KMS-11 (cell line): ENCODE data around the gene CANX.

Experiments used
- H2AFZ ChIP-seq: fragments of 200-600 bp; sonication (generic); 2 replicates; pipeline ENCODE4 v1.6.1; 2016; ENCODE audit warnings: antibody characterized with exemption, mixed run types, low read depth
- H3K27ac ChIP-seq: fragments of 200-600 bp; sonication (generic); 2 replicates; pipeline ENCODE4 v1.6.1; 2016; ENCODE audit warnings: mild to moderate bottlenecking, mixed run types
- H3K27me3 ChIP-seq: fragments of 200-600 bp; sonication (generic); 2 replicates; pipeline ENCODE4 v1.6.1; 2017; ENCODE audit warnings: mild to moderate bottlenecking, low read depth, mixed run types, moderate library complexity; ENCODE audit not compliant: insufficient read depth
- H3K36me3 ChIP-seq: fragments of 200-600 bp; sonication (generic); 2 replicates; pipeline ENCODE4 v1.6.1; 2017; ENCODE audit warnings: mild to moderate bottlenecking, mixed run types; ENCODE audit not compliant: insufficient read depth
- H3K4me1 ChIP-seq: fragments of 200-600 bp; sonication (generic); 2 replicates; pipeline ENCODE4 v1.6.1; 2016; ENCODE audit warnings: mild to moderate bottlenecking, low read depth, mixed run types; ENCODE audit not compliant: poor library complexity, severe bottlenecking
- H3K4me2 ChIP-seq: fragments of 200-600 bp; sonication (generic); 2 replicates; pipeline ENCODE4 v1.7.0; 2016; ENCODE audit warnings: mild to moderate bottlenecking, mixed run types
- H3K4me3 ChIP-seq: fragments of 200-600 bp; sonication (generic); IDR thresholded peaks from 2 replicates; pipeline ENCODE4 v1.6.1; 2017; ENCODE audit warnings: low read depth, low read length, mixed read lengths; ENCODE audit not compliant: insufficient read depth
- H3K79me2 ChIP-seq: fragments of 200-600 bp; sonication (generic); 2 replicates; pipeline ENCODE4 v1.6.1; 2016; ENCODE audit warnings: low read depth, mixed run types; ENCODE audit not compliant: insufficient read depth
- H3K9ac ChIP-seq: fragments of 200-600 bp; sonication (generic); 2 replicates; pipeline ENCODE4 v1.6.1; 2016; ENCODE audit warnings: mild to moderate bottlenecking, mixed run types
- H4K20me1 ChIP-seq: fragments of 200-600 bp; sonication (generic); 2 replicates; pipeline ENCODE4 v1.6.1; 2016; ENCODE audit warnings: mild to moderate bottlenecking, mixed run types; ENCODE audit not compliant: insufficient read depth
- CTCF ChIP-seq: fragments of 200-600 bp; sonication (generic); conservative IDR thresholded peaks from 2 replicates; pipeline ENCODE4 v1.6.1; 2017; ENCODE audit warnings: low read depth, mild to moderate bottlenecking, antibody characterized with exemption, low read length, moderate library complexity, mixed read lengths

Gene CANX

DNA sequence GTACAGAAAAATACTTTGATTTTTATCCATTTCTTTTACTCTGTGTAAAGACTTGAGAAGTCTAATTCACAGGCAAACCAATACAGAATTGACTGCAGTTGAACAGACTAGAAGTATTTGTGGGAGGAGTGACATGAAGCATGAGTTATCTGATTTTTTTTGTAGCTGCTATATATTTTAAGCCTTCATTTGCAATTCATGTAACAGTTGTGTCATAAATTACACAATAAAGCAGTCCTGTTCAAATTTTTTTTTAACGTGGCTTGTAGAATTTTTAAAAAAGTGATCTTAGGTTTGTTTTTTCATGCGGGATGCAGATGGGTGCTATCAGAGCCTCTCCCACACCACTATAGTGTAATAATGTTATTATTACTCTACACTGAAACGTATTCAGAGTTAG is 31.0 kb downstream of the CANX start:
- H3K27me3 ChIP-seq: no peaks in the 10 kb centered on the region
- peaks cover 15% of the 10 kb centered on the region; the same call in 1 of the 2 replicates for H3K79me2 ChIP-seq
- 0 out of 2 replicates have a peak, but pooled peaks cover 11% of the 10 kb centered on the region for H3K36me3 ChIP-seq
- H4K20me1 ChIP-seq: no peaks in the 10 kb centered on the region
- H3K9ac ChIP-seq: no peak overlapping the region
- TF ChIP-seq CTCF: no peak
- peaks cover 17% of the 10 kb centered on the region for H3K4me1 ChIP-seq
- H3K4me3 ChIP-seq: no peak overlapping the region
- H3K4me2 ChIP-seq: no peak overlapping the region
- no peak overlapping the region for H2AFZ ChIP-seq
- no peak overlapping the region for H3K27ac ChIP-seq

GRCh38 chr5:179730356-179730755 is 31.6 kb downstream of the CANX start:
- H3K27ac ChIP-seq: no peak overlapping the region
- H3K9ac ChIP-seq: no peak overlapping the region
- no peak overlapping the region for H3K4me3 ChIP-seq
- peaks cover 17% of the 10 kb centered on the region for H3K4me1 ChIP-seq
- H2AFZ ChIP-seq: no peak overlapping the region
- no peaks in the 10 kb centered on the region for H4K20me1 ChIP-seq
- H3K36me3 ChIP-seq: 0 out of 2 replicates have a peak, but pooled peaks cover 11% of the 10 kb centered on the region
- TF ChIP-seq CTCF: no peak
- no peaks in the 10 kb centered on the region for H3K27me3 ChIP-seq
- H3K4me2 ChIP-seq: 0 out of 2 replicates have a peak overlapping the region, but pooled peaks have one; percentile 17
- peaks cover 19% of the 10 kb centered on the region; the same call in 1 of the 2 replicates for H3K79me2 ChIP-seq

- Histone ChIP-seq H2AFZ (no peak overlapping the region), H3K4me3 (no peak overlapping the region), H3K27me3 (no peaks in the 10 kb centered on the region), H4K20me1 (no peaks in the 10 kb centered on the region), H3K9ac (no peak overlapping the region), H3K36me3 (0 out of 2 replicates have a peak, but pooled peaks cover 11% of the 10 kb centered on the region), H3K27ac (no peak overlapping the region), H3K4me2 (peak overlapping the region; percentile 17; the same call in 1 of the 2 replicates), H3K79me2 (peaks cover 24% of the 10 kb centered on the region), H3K4me1 (peaks cover 17% of the 10 kb centered on the region)
- no peak for TF ChIP-seq CTCF
Observed at GRCh38 chr5:179730852-179731251, 32.1 kb downstream of the CANX start.

- Histone ChIP-seq H3K9ac (no peak overlapping the region), H4K20me1 (no peaks in the 10 kb centered on the region), H3K4me2 (peak overlapping the region; percentile 54), H3K79me2 (peaks cover 33% of the 10 kb centered on the region), H3K4me3 (no peak overlapping the region), H3K4me1 (peaks cover 17% of the 10 kb centered on the region), H3K27ac (peak overlapping the region; percentile 43; the same call in 1 of the 2 replicates), H3K27me3 (no peaks in the 10 kb centered on the region), H3K36me3 (0 out of 2 replicates have a peak, but pooled peaks cover 6% of the 10 kb centered on the region), H2AFZ (peak overlapping the region; percentile 38; the same call in 1 of the 2 replicates)
- TF ChIP-seq CTCF: no peak
Observed at GRCh38 chr5:179731791-179732411, 33.1 kb downstream of the CANX start.
